Activated naive CD8-positive, alpha-beta T cell treated with anti-CD3 and anti-CD28 coated beads, Interleukin-2, amount 50 U/mL, for 16 hours (primary cell): ENCODE data around the gene DPM3.
"Not testable (repeated sequence)": the region's sequence is repeated elsewhere in the genome, so short reads cannot be mapped to it uniquely, and the experiment has no call there.

Source experiments
- DNase-seq: peaks from one replicate; pipeline ENCODE4 v3.0.0-alpha.2; 2020; ENCODE audit warnings: low read depth, low spot score

DPM3 gene

GRCh38 chr1:155139895-155140629 is at the start of gene DPM3:
Gene DPM3, minus strand, starts transcription at chr1:155140531. Its CDS starts 291 bp downstream, at chr1:155140240.
- DNase-seq, result peak; percentile 84

DNA sequence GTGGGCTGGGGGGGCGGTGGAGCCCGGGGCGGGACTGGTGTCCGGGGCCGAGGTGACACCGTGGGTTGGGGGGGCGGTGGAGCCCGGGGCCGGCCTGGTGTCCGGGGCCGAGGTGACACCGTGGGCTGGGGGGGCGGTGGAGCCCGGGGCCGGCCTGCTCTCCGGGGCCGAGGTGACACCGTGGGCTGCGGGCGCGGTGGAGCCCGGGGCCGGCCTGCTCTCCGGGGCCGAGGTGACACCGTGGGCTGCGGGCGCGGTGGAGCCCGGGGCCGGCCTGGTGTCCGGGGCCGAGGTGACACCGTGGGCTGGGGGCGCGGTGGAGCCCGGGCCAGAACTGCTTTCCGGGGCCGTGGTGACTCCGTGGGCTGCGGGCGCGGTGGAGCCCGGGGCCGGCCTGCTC is 49.6 kb upstream of the DPM3 start:
- DNase-seq, result not testable (repeated sequence)

DNA sequence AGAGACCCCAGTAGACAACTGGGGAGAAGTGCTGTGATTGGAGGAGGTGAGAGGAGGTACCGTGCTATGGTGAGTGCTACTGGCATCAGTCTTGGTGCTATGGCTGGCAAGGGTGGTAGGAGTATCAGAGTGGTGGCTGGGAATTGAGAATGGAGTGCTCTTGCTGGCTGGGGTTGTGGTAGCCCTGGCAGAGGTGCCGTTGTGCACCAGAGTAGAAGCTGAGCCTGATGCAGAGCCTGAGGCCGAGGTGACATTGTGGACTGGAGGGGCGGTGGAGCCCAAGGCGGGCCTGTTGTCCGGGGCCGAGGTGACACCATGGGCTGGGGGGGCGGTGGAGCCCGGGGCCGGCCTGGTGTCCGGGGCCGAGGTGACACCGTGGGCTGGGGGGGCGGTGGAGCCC is 47.9 kb upstream of the DPM3 start:
- no peak for DNase-seq

DNA sequence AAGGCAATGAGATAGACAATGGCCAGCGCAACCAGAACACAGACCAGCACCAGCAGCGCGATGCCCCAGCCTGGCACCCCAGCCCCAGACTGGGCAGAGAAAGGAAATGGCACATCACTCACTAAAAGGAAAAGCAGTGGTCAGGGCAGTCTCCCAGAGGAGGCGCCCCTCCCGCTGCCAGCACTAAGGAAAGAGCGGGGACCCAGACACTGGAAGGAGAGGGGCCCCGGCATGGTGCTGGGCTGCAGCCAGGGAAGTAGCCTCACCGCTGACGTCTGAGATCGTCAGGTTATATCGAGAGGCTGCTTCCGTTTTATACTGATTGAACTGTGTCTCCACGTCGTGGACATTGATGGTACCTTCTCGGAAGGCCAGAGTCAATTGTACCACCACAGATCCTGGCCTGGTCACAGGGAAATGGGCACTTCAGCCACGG is 47.1 kb upstream of the DPM3 start:
- no peak for DNase-seq

GRCh38 chr1:155186794-155187455 is 46.6 kb upstream of the DPM3 start:
- no peak for DNase-seq

DNA sequence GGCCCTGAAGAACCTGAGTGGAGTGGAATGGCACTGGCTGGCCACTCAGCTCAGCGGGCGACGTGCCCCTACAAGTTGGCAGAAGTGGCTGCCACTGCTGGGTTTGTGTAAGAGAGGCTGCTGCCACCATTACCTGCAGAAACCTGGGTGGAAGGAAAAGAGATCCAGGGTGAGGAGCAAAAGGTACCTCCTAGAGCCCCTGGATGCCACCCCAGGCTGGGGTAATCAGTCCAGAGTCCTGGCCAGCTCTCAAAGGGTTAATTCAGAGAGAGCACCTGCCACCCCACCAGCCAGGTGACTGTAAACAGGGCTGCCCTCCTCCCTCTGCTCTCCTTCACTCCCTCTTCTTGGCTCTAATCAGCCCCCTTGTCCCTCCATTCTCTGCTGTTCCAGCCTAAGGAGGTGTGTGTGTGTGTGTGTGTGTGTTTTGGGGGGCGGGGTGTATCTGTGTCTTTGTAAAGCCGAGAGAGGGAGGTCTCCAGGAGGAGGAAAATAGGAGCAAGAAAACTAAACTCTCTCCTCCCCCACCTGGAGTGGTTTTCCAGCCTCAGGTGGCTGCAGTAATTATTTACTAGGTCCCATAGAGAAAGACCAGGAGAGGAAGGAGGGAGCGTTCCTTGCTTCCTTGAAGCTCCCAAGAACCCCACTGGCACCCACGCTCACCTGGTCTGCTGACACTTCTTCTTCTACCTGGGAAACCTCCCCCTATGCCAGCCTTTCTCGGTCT is 45.9 kb upstream of the DPM3 start:
- DNase-seq, result no peak

DNA sequence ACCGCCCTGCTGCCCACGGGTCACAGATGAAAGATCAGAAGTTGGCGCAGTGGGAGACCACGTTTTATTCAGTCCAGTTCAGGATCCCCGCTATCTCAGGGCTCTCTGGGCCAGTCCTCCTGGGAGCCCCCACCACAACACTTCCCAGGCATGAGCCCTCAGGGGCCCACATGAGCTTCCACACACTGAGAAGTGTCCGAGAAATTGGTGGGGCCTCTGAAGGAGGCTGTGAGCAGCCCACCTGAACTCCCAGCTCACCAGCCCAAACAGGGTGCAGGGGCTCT is 45.4 kb upstream of the DPM3 start:
- no peak for DNase-seq

- DNase-seq, result no peak
Observed at GRCh38 chr1:155184835-155185782, 44.8 kb upstream of the DPM3 start.

- no peak for DNase-seq
Observed at GRCh38 chr1:155184351-155184811, 44.0 kb upstream of the DPM3 start.

- no peak for DNase-seq
Observed at GRCh38 chr1:155183775-155184221, 43.5 kb upstream of the DPM3 start.

- no peak for DNase-seq
Observed at GRCh38 chr1:155182052-155182550, 41.8 kb upstream of the DPM3 start.

DNA sequence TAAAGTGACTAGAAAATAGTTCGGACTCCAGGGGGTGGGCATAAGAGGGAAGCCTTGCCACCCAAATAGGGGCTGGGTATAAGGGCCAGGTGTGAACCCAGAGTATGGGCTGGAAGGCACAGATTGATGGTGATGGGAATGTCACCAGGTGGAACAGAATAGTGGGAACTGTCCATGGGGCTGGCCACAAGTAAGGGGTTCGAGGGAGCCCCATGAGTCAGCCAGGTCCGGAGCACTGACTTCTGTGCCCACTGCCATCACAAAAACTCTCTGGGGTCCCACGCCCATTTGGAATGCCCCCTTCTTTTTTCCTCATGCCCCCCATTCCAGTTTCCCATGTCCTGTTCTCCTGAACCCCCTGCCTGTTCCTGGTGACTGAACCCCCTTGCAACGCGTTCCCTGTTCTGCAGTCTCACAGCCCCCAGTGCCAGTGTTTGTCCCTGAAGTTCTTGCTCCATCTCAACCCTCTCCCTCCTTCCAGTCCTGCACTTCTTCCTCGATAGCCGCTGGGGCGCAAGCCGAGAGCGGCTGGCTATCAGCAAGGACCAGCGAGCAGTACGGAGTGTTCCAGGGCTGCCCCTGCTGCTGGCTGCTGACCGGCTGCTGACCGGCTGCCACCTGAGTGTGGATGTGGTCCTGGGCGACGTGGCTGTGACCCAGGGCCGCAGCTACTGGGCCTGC is 41.2 kb upstream of the DPM3 start:
- DNase-seq, result no peak

- no peak for DNase-seq
Observed at GRCh38 chr1:155179112-155180031, 39.0 kb upstream of the DPM3 start.

DNA sequence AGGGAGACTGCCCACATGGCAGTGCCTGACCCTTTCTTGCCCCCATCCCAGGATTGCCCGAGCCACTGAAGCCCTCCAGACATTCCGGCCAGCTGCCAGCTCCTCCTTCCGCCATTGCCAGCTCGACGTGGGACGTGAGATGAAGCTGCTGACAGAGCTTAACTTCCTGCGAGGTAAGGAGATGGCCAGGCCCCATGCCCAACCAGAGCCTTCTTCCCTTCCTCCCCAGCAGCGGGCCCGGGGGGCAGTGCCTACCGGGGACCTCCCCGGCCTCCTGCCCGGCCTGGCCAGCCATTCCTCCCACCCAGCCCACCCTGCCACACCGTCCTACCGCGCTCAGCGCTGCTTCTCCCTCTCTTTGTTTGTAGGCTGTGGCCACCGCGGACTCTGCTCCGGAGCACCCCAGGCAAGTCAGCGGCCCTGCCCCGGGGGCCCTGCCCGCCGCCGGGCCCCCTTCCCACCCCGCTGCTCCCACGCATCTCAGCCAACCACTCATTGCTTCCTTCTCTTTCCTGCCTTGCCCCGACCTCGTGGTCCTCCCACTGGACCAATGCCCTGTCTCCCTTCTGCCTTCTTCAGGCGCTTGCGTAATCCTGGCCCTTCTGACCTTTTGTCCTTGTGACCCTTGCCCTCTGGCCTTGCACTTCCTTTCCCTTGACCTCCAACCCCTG is 38.2 kb upstream of the DPM3 start:
- no peak for DNase-seq

DNA sequence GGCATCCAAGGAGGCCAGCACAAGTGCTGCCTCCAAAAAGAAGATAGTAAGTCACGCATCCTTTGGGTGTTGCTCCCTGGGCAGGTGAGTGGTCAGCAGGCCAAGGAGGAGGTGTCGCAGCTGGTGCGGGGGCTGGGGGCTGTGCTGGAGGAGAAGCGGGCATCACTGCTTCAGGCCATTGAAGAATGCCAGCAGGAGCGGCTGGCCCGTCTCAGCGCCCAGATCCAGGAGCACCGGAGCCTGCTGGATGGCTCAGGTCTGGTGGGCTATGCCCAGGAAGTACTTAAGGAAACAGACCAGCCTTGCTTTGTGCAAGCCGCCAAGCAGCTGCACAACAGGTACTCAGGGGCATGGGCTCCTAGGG is 37.6 kb upstream of the DPM3 start:
- DNase-seq, result no peak

- DNase-seq, result no peak
Observed at GRCh38 chr1:155177192-155177917, 37.0 kb upstream of the DPM3 start.

DNA sequence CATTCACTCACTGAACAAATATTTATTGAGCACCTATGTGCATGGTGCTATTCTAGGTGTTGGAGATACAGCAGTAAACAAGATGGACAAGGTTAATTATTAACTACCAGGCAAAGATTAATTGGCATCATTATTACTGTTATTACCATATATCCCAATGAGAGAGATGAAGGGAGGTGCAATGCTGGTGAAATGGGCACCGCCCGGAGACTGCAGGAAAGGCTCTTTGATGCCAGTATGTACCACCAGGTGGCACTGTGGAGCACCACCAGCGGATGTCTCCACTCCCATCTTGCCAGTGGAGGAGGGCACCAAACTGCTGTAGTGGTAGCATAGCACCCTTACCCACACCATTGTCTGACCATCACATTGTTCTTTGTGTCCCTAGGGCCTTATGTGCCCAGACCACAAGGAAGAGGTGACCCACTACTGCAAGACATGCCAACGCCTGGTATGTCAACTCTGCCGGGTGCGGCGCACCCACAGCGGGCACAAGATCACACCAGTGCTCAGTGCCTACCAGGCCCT is 36.3 kb upstream of the DPM3 start:
- peak; percentile 67 for DNase-seq

DNA sequence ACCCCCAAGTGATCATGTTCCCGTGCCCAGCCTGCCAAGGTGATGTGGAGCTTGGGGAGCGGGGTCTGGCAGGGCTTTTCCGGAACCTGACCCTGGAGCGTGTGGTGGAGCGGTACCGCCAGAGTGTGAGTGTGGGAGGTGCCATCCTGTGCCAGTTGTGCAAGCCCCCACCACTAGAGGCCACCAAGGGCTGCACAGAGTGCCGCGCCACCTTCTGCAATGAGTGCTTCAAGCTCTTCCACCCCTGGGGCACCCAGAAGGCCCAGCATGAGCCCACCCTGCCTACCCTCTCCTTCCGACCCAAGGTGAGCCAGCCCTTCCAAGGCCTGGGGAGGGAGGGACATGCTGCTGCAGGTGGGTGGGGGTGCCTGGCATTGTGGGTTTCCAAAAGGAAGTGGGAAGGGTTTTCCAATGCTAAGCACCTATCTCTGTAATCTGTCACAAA is 35.6 kb upstream of the DPM3 start:
- no peak for DNase-seq
